Ishikawa (cell line): ENCODE data around the gene GLCCI1.

Source experiments
- CEBPB ChIP-seq: IDR thresholded peaks from 2 replicates; pipeline ENCODE4 v1.6.1; 2012
- CREB1 ChIP-seq: IDR thresholded peaks from 2 replicates; pipeline ENCODE4 v1.6.1; 2012; ENCODE audit warnings: low read depth
- EGR1 ChIP-seq: IDR thresholded peaks from 2 replicates; pipeline ENCODE4 v1.6.1; 2012
- NFIC ChIP-seq: IDR thresholded peaks from 2 replicates; pipeline ENCODE4 v1.6.1; 2012
- TAF1 ChIP-seq: IDR thresholded peaks from 2 replicates; pipeline ENCODE4 v1.6.1; 2012; ENCODE audit warnings: low read depth, mild to moderate bottlenecking

GRCh38 chr7:7990441-7990761 lies 21.8 kb downstream of the GLCCI1 start:
- TF ChIP-seq EGR1 (no peak), NFIC (no peak), CEBPB (no peak), TAF1 (no peak), CREB1 (no peak)
